ENCODE results near the gene AADAT.
"Not testable (repeated sequence)": the region's sequence is repeated elsewhere in the genome, so short reads cannot be mapped to it uniquely, and the experiment has no call there.

The AADAT gene

GRCh38 chr4:170089274-170089667, 485 bp downstream of the AADAT start:
- no peak for DNase-seq

- DNase-seq = no peak
Measured at GRCh38 chr4:170088716-170089115, 1.0 kb downstream of the AADAT start.

DNA sequence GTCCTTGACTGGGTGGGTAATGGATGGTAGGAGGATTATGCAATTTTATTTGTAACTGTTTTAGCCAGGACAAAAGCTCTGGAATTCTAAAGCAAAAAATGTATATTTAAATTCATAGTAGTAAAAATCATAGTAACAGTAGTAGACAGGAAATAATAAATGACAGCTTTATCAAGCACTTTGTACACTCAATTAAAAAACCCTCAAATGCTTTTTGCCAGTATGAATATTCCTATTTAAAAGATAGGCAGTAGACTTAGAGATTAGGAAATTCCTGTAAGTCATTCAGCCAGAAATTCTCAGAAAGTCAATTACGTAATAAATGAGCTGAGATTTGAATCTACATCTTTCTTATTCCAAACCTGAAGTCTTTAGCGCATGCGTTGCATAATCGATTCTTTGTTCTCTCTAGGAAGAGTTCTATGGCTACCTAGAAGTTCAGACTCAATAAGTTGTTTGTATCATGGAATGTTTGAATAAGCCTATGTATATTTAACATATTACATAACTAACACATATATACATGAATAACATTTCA, 2.5 kb downstream of the AADAT start:
- no peak for DNase-seq

- DNase-seq = no peak
Measured at GRCh38 chr4:170083541-170083940, 6.2 kb downstream of the AADAT start.

GRCh38 chr4:170080496-170080895, 9.3 kb downstream of the AADAT start:
- DNase-seq = no peak

DNA sequence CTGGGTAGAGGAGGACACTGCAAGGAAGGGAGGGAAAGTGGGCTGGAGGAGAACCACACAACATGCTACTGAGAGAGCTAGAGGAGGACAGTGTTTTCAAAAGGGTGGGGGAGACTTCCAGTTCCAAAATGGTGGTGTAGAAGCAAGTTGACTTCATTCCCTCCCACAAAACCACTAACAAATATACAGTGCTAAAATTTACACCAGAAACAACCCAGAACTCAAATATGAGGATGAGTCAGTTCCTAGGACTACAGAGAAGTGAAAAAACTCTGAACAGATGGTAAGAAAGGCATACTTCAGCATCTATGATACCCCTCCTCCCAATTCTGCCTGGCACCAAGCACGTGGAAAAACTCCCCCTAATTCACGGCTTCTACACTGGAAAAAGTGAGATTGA, 9.8 kb downstream of the AADAT start:
- DNase-seq = no peak

DNA sequence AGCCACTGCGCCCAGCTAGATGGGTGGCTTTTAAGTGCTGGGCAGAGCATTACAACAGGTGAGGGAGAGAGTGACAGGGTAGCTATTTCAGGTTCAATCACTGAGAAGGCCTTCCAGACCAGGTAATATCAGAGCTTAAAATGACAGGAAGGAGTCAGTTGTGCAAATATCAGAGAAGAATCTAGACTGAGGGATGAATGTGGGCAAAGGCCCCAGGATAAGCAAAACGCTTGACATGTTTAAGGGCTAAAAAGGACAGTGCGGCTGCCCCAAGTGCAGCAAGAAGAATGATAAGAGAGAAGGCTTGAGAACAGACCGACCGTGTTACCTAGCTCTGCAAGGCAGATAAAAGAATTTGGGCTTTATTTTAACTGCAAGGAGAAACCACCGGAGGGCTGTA, 18.6 kb downstream of the AADAT start:
- DNase-seq = no peak

DNA sequence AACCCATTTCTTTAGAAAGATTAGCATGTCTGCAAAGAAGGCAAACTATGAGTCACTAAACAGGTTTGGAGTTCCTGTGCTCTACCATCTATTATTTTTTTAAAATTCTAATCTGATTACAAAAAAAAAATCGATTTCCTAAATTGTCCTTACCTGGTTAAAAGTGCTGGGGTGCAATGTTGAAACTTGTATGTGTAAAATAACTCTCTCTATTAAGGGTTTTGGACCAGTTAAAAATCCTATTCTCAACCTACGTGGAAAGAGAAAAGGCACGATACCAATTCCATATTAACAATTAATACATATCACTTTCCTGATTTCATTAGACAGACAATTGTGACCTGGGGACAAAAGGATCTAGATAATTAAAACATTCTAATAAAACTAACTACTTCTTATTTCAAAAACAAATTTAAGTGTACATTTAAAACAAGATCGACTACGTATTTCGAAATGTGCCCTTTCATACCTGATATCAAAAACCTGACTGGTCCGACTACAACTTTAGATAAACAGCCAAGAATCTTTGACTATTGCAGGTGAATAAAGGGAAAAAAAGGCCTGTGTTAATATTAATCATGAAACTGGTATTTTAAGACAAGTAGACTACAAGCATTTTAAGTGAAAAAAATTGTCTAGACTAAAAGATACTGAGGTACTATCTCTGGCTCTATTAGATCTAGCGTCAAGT, 21.2 kb downstream of the AADAT start:
- no peak for DNase-seq

DNA sequence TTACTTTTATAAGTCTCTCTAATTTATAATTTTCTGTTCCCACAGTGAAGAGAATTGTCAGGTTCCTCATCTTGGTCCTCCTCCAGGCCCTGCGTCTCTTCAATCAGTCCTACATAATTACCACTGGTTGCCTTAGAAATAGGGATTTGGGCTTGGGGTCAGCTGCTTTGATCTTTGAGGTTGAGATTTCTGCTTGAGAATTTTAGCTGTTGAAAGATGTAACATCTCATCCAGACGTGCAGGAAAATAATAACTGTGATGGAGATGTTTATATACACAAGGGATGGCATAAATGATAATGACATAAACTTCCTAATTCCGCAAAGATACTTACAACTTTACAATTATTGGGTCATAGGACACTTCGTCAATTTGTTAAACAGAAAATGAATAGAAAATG, 30.3 kb downstream of the AADAT start:
- DNase-seq = no peak

- DNase-seq = no peak
Measured at GRCh38 chr4:170058826-170059225, 30.9 kb downstream of the AADAT start.

- no peak for DNase-seq
Measured at GRCh38 chr4:170057866-170058265, 31.9 kb downstream of the AADAT start.

DNA sequence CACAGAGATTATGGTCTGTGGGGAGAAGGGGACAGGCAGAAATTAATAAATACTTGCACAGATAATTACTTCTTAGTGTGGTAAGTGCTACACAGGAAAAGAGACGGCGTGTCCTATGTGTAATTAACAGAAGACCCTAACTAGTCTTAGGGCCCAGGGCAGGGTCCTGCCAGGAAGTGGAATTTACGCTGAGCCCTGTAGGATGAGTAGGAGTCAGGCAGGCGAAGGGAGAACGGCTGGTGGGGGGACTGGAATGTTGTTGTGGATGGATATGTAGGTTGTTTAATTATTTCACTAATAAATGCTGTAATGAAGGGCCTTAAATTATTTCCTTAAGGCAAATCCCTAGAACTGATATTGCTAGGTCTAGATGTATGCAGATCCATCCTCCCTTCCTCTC, 36.8 kb downstream of the AADAT start:
- DNase-seq = no peak

- no peak for DNase-seq
Measured at GRCh38 chr4:170051402-170051801, 38.4 kb downstream of the AADAT start.

DNA sequence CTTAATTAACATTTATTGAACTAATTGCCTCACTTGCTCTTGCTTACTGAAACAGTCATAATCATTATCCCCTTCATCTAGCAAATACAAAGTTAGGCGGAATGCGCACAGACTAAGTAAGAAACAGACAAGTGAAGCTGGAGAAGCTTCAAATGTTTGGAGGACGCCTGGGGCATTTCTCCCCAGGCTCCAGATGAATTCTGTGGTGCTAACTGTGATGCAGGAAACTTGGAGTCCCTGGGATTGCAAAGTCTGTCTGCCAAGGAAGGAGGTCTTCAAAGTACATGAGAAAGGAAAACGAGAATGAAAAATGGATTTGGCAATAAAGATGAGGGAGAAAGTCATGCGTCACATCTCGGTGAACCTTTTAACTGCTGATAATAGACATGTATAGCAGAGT, 40.0 kb downstream of the AADAT start:
- DNase-seq = no peak

DNA sequence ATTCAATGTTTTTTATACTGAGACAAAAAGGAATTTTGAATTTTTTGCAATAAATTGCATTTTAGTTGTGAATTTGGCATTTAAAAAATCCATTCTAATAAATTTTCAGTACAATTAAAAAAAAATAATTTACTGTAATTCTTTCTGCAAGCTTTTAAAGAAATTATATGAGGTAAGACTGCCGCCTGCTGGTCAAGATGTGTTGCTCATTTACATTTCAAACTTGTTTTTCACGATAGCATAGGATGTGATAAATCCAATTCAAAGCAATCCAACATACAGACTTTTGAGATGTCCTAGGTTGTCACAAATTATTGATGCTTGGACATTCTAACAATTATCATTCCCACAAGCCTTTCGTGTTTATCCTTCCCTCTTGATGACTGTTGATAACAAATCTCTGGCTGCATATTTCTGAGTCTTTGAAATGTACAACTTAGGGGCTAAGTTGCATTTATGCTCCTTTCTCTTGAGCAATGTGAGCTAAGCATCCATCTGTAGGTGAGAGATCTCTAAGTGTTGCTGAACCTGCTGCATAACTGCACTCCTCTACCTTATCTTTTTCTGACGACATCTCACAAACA, 41.9 kb downstream of the AADAT start:
- DNase-seq = peak; percentile 80

DNA sequence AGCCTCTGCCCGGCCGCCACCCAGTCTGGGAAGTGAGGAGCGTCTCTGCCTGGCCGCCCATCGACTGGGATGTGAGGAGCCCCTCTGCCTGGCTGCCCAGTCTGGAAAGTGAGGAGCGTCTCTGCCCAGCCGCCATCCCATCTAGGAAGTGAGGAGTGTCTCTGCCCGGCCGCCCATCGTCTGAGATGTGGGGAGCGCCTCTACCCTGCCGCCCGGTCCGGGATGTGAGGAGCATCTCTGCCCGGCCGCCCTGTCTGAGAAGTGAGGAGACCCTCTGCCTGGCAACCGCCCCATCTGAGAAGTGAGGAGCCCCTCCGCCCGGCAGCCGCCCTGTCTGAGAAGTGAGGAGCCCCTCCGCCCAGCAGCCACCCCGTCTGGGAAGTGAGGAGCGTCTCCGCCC, 43.6 kb downstream of the AADAT start:
- not testable (repeated sequence) for DNase-seq

- DNase-seq = no peak
Measured at GRCh38 chr4:170040031-170040680, 49.6 kb downstream of the AADAT start.

DNA sequence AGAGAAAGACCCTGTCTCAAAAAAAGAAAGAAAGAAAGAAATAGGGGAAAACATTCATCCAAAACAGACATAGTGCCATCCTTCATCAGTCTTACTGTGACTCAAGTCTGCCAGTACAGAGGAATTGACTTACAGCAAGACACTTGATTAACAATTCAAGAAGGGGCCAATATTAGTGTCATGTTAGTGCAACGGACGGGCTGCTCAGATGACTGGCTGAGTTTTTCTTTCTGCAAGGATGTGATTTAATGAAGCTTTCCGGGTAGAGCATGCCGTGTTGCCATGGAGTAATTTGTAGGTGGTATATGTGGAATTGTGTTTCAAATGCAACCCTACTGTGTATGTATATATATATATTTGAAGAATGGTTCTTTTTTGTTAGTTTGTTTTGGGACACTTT, 51.0 kb downstream of the AADAT start:
- DNase-seq = no peak

GRCh38 chr4:170038232-170038631, 51.5 kb downstream of the AADAT start:
- DNase-seq = no peak

DNA sequence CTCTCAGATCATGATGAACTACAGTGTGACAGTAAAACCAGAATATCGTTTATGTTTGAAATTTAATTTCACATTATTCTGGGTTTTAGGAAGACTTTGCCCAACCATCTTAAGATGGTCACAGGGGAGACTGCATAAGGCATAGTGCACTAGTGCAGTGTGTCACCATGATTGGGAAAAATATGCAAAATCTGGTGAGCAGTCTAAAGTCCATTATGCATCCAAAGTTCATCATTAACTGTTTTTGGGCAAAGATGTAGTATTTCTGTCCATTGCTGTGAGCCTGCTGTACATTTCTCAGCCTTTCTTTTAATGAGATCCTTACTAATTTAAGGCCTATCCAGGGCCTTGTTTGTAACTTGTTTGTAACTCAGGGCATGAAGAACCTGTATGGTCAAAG, 52.3 kb downstream of the AADAT start:
- DNase-seq = no peak

DNA sequence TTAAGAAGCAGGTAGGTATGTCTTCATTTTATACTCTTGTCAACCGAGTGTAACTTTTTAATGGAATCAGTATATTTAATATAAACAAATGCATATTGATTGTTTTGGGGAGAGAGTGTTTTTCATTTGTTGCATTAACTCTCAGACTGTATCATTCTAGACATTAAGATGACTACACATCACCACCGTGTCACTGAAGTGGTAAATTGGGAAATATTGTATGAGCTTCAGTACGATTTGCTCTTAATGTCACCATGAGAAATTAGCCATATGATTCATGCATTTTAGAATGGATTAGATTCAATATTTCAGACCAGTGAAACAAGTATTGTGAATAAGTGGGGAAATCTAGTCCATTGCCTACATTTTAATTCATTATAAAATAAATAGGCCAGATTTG, 53.9 kb downstream of the AADAT start:
- DNase-seq = no peak

GRCh38 chr4:170035231-170035630, 54.5 kb downstream of the AADAT start:
- DNase-seq = no peak

- DNase-seq = no peak
Measured at GRCh38 chr4:170033999-170034398, 55.8 kb downstream of the AADAT start.

- no peak for DNase-seq
Measured at GRCh38 chr4:170030121-170030520, 59.6 kb downstream of the AADAT start.

All from suppressor macrophage treated with lipopolysaccharide for 4 hours (primary cell).